ENCODE measurements around the gene CD7.

DNA sequence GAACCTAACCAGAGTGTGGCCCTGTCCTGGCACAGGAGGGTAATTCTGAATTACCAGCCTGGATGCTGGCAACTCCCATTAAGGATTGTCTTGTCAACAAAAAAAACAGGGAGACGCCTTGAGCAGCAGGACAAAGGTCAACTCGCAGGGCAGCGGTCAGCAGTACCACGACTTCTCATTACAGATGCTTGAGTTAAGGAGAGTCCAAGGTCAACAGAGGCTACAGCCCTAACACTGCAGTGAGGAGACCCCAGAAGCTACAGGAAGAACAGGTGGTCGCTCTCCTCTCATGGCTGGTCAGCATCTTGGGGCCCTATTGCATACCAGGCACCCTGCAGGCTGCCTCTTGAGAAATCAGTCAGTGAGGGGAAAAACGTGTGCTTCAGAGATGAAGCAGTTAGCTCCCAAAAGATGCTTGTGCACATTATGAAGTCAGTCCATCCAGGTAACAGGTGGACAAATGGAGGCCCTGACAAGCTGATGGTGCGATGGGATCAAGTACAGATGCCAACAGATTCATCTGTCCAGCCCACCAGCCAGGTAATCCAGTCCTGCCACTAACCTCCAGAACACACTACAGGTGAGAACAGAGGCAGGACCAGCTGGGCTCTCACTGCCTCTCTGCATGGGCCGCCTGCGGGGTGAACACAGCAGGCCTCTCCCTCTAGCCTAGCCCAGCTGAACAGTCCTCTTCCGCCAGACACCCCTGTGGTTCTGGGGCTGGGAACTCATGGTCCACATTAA is 48.1 kb downstream of the CD7 start:
- TF ChIP-seq POLR2AphosphoS5 (IDR thresholded peaks at IDR 0.05; ENCODE audit: low read depth, low read length) (peak; percentile 49; the same call in 1 of the 2 replicates), POLR2A (IDR thresholded peaks at IDR 0.05; ENCODE audit: low read depth, low read length) (peak; percentile 53; the same call in 1 of the 2 replicates), TAF1 (IDR thresholded peaks at IDR 0.05; ENCODE audit: borderline replicate concordance, low read depth, low read length) (no peak)

All from GM12892 (cell line).